ENCODE measurements around the gene CCDC27. TPM values are rescaled to one million over a fixed set of nuclear protein-coding genes. Genes with fewer than 3 reads are reported as not detected.

The CCDC27 gene
- total RNA-seq, 2 donors from 2014 or later: not detected

GRCh38 chr1:3727042-3727824 lies 25.0 kb upstream of the CCDC27 start:
- Mint-ChIP-seq H3K4me1 (ENCODE audit: low read depth in 2 of 2) (peaks cover 0 to 3% of the 10 kb centered on the region in 2 donors), H3K9me3 (no peaks in the 10 kb centered on the region), H3K4me3 (no peak overlapping the region), H3K27ac (no peak overlapping the region), H3K27me3 (peaks cover 0 to 2% of the 10 kb centered on the region in 2 donors), H3K36me3 (no peaks in the 10 kb centered on the region)
- no peak for ATAC-seq
- DNase-seq (ENCODE audit: low spot score): no peak

- peaks cover 0 to 2% of the 10 kb centered on the region in 2 donors for H3K27me3 Mint-ChIP-seq
- no peak overlapping the region for H3K4me3 Mint-ChIP-seq
- H3K4me1 Mint-ChIP-seq (ENCODE audit: low read depth in 2 of 2): peaks cover 0 to 3% of the 10 kb centered on the region in 2 donors
- H3K27ac Mint-ChIP-seq: no peak overlapping the region
- no peaks in the 10 kb centered on the region for H3K9me3 Mint-ChIP-seq
- DNase-seq (ENCODE audit: low spot score): no peak
- H3K36me3 Mint-ChIP-seq: no peaks in the 10 kb centered on the region
- no peak for ATAC-seq
Observed at GRCh38 chr1:3727825-3728776, 24.1 kb upstream of the CCDC27 start.

- DNase-seq (ENCODE audit: low spot score) (no peak), ATAC-seq (no peak)
- H3K27ac Mint-ChIP-seq: no peak overlapping the region
- no peaks in the 10 kb centered on the region for H3K36me3 Mint-ChIP-seq
- H3K4me3 Mint-ChIP-seq: no peak overlapping the region
- no peaks in the 10 kb centered on the region for H3K9me3 Mint-ChIP-seq
- peaks cover 0 to 2% of the 10 kb centered on the region in 2 donors for H3K27me3 Mint-ChIP-seq
- no peaks in the 10 kb centered on the region for H3K4me1 Mint-ChIP-seq (ENCODE audit: low read depth in 2 of 2)
Observed at GRCh38 chr1:3729594-3730542, 22.4 kb upstream of the CCDC27 start.

GRCh38 chr1:3730543-3731247 lies 21.6 kb upstream of the CCDC27 start:
- H3K9me3 Mint-ChIP-seq: no peaks in the 10 kb centered on the region
- H3K36me3 Mint-ChIP-seq: no peaks in the 10 kb centered on the region
- ATAC-seq (no peak), DNase-seq (ENCODE audit: low spot score) (no peak)
- H3K4me3 Mint-ChIP-seq: no peak overlapping the region
- H3K27ac Mint-ChIP-seq: no peak overlapping the region
- no peaks in the 10 kb centered on the region for H3K27me3 Mint-ChIP-seq
- no peaks in the 10 kb centered on the region for H3K4me1 Mint-ChIP-seq (ENCODE audit: low read depth in 2 of 2)

GRCh38 chr1:3731583-3732433 lies 20.4 kb upstream of the CCDC27 start:
- DNase-seq (ENCODE audit: low spot score): no peak
- no peaks in the 10 kb centered on the region for H3K36me3 Mint-ChIP-seq
- no peak overlapping the region for H3K4me3 Mint-ChIP-seq
- no peak overlapping the region for H3K27ac Mint-ChIP-seq
- H3K27me3 Mint-ChIP-seq: no peaks in the 10 kb centered on the region
- no peaks in the 10 kb centered on the region for H3K4me1 Mint-ChIP-seq (ENCODE audit: low read depth in 2 of 2)
- ATAC-seq: no peak
- H3K9me3 Mint-ChIP-seq: no peaks in the 10 kb centered on the region

GRCh38 chr1:3732434-3733093 lies 19.7 kb upstream of the CCDC27 start:
- DNase-seq (ENCODE audit: low spot score) (no peak), ATAC-seq (no peak)
- H3K4me3 Mint-ChIP-seq: no peak overlapping the region
- H3K36me3 Mint-ChIP-seq: no peaks in the 10 kb centered on the region
- H3K9me3 Mint-ChIP-seq: no peaks in the 10 kb centered on the region
- H3K4me1 Mint-ChIP-seq (ENCODE audit: low read depth in 2 of 2): no peaks in the 10 kb centered on the region
- H3K27me3 Mint-ChIP-seq: no peaks in the 10 kb centered on the region
- no peak overlapping the region for H3K27ac Mint-ChIP-seq

- H3K4me3 Mint-ChIP-seq: no peak overlapping the region
Observed at GRCh38 chr1:3733094-3733882, 19.0 kb upstream of the CCDC27 start.

GRCh38 chr1:3733883-3734589 lies 18.2 kb upstream of the CCDC27 start:
- H3K4me3 Mint-ChIP-seq: no peak overlapping the region
- H3K36me3 Mint-ChIP-seq: no peaks in the 10 kb centered on the region
- DNase-seq (ENCODE audit: low spot score) (no peak), ATAC-seq (no peak)
- no peak overlapping the region for H3K27ac Mint-ChIP-seq
- no peaks in the 10 kb centered on the region for H3K4me1 Mint-ChIP-seq (ENCODE audit: low read depth in 2 of 2)
- H3K9me3 Mint-ChIP-seq: no peaks in the 10 kb centered on the region
- H3K27me3 Mint-ChIP-seq: no peaks in the 10 kb centered on the region

More at GRCh38 chr1:3733094-3733882, 19.0 kb upstream of the CCDC27 start:
- no peaks in the 10 kb centered on the region for H3K36me3 Mint-ChIP-seq
- no peaks in the 10 kb centered on the region for H3K27me3 Mint-ChIP-seq
- ATAC-seq (no peak), DNase-seq (ENCODE audit: low spot score) (no peak)
- no peaks in the 10 kb centered on the region for H3K4me1 Mint-ChIP-seq (ENCODE audit: low read depth in 2 of 2)
- H3K9me3 Mint-ChIP-seq: no peaks in the 10 kb centered on the region
- H3K27ac Mint-ChIP-seq: no peak overlapping the region

- Mint-ChIP-seq H3K36me3 (no peaks in the 10 kb centered on the region), H3K27ac (no peak overlapping the region), H3K27me3 (no peaks in the 10 kb centered on the region), H3K4me1 (ENCODE audit: low read depth in 2 of 2) (no peaks in the 10 kb centered on the region), H3K9me3 (no peaks in the 10 kb centered on the region), H3K4me3 (no peak overlapping the region)
- ATAC-seq (no peak), DNase-seq (ENCODE audit: low spot score) (no peak)
Observed at GRCh38 chr1:3734602-3735001, 17.6 kb upstream of the CCDC27 start.

- H3K27me3 Mint-ChIP-seq: no peaks in the 10 kb centered on the region
- H3K9me3 Mint-ChIP-seq: no peaks in the 10 kb centered on the region
- H3K36me3 Mint-ChIP-seq: no peaks in the 10 kb centered on the region
- no peak overlapping the region for H3K4me3 Mint-ChIP-seq
- H3K4me1 Mint-ChIP-seq (ENCODE audit: low read depth in 2 of 2): no peaks in the 10 kb centered on the region
- no peak for DNase-seq (ENCODE audit: low spot score)
- no peak for ATAC-seq
- H3K27ac Mint-ChIP-seq: no peak overlapping the region
Observed at GRCh38 chr1:3735027-3735681, 17.1 kb upstream of the CCDC27 start.

Data from natural killer cell treated with Interleukin-12 subunit alpha and Interleukin-12 subunit beta and Interleukin-15 and Interleukin-18, amount 100 ng/mL, for 72 hours (primary cell).